HG02642 (cell line): ENCODE results near the gene ARPC1A.
"Not testable (repeated sequence)": the region's sequence is repeated elsewhere in the genome, so short reads cannot be mapped to it uniquely, and the experiment has no call there.

Source experiments
- ATAC-seq: cut with Tn5 transposase; IDR thresholded peaks from one replicate; pipeline ENCODE4 v1.9.1; 2021; ENCODE audit warnings: mild to moderate bottlenecking; ENCODE audit not compliant: unreplicated experiment, poor library complexity

ARPC1A gene

GRCh38 chr7:99325592-99326407, at the start of gene ARPC1A:
ARPC1A (plus strand) TSS chr7:99325898; CDS start chr7:99333354, 7,456 bp downstream.
- peak; percentile 90 for ATAC-seq

DNA sequence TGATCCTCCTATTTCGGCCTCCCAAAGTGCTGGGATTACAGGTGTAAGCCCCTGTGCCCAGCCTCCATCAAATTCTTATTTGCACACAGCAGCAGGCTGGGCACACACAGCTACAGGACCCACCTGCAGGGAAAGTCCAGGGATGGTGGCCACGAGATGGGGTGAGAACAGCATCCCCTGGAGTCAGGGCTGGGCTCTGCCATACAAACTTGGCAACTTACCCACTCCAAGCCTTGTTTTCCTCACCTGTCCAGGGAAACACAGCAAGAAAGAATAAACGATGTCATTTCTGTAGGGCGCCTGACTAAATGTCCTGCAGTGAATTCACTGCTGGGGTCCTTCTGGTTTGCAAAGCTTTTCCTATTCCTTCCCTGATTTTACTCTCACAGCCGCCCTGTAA, 47.5 kb upstream of the ARPC1A start:
- no peak for ATAC-seq

- not testable (repeated sequence) for ATAC-seq
Observed at GRCh38 chr7:99284165-99284564, 41.5 kb upstream of the ARPC1A start.

DNA sequence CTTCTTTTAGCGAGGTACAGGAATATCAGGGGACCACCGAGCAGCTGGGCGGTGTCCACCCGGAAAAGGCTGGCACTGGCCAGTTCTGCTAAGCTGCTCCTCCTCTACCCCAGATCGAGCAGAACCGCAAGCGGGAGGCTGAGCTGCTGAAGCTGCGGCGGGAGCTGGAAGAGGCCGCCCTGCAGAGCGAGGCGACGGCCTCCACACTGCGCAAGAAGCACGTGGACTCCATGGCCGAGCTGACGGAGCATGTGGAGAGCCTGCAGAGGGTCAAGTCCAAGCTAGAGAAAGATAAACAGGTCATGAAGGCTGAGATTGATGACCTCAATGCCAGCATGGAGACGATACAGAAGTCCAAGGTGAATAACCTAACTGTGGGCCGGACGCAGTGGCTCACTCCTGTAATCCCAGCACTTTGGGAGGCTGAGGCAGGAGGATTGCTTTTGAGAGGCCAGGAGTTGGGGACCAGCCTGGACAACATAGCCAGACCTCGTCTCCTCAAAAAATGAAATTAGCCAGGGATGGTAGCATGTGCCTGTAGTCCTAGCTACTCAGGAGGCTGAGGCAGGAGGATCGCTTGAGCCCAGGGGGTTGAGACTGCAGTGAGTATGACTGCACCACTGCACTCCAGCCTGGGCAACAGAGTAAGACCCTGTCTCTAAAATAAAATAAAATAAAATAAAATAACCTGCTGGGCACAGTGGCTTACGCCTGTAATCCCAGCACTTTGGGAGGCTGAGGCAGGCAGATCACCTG, 37.7 kb upstream of the ARPC1A start:
- ATAC-seq: no peak

GRCh38 chr7:99289185-99289584, 36.5 kb upstream of the ARPC1A start:
- no peak for ATAC-seq

DNA sequence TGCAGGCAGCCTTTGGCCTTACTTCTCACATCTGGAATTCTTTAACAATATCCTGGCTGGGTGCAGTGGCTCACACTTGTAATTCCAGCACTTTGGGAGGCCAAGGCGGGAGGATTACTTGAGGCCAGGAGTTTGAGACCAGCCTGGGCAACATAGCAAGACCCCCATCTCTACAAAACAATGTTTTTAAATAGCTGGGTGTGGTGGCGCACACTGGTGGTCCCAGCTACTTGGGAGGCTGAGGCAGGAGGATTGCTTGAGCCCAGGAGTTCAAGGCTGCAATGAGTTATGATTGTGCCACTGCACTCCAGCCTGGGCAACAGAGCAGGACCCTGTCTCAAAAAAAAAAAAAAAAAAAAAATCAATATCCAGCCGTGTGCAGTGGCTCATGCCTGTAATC, 35.5 kb upstream of the ARPC1A start:
- not testable (repeated sequence) for ATAC-seq

- ATAC-seq: no peak
Observed at GRCh38 chr7:99290980-99291607, 34.6 kb upstream of the ARPC1A start.

DNA sequence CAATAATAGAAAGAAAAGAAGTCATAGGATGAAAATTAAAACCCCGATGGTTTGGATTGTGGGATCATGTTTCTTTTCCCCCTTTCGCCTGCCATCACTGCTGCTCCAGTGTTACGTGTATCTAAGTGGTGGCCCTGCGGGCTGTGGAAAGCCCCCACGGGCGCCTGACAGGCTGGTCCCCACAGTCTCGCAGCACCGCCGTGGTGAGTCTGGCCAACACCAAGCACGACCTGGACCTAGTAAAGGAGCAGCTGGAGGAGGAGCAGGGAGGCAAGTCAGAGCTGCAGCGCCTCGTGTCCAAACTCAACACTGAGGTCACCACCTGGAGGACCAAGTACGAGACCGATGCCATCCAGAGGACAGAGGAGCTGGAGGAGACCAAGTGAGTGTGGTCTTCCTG, 33.6 kb upstream of the ARPC1A start:
- no peak for ATAC-seq

- ATAC-seq: no peak
Observed at GRCh38 chr7:99293167-99293566, 32.5 kb upstream of the ARPC1A start.

DNA sequence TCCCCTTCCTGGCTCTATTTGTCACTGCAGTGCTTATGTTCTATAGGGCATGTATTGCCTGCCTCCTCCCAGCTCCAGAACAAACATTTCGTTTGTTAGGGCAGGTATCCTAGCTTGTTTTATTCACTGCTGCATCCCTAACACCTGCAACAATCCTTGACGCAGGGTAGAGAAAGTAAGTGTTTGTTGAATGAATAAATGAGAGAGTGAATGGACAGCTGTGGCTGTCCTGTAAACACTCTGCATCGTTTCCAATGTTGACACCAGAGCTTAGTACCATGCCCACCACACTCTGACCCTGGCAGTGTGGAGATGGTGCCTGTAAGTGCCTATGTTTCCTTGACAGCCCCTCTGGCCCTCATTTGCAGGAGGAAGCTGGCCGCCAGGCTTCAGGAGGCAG, 32.0 kb upstream of the ARPC1A start:
- ATAC-seq: no peak

DNA sequence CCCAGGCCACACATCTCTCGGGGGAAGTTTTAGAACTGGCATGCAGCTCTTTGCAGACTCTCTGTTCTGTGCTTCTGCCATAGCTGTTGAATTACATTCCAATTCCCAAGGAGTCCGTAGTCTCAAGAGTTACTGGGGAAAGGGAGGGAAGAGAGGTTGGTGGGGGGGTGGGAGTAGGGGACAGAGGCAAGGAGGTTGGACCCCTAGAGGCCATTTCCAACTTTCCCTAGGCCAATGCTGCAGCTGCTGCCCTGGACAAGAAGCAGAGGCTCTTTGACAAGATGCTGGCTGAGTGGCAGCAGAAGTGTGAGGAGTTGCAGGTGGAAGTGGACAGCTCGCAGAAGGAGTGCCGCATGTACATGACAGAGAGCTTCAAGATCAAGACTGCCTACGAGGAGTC, 29.2 kb upstream of the ARPC1A start:
- no peak for ATAC-seq

DNA sequence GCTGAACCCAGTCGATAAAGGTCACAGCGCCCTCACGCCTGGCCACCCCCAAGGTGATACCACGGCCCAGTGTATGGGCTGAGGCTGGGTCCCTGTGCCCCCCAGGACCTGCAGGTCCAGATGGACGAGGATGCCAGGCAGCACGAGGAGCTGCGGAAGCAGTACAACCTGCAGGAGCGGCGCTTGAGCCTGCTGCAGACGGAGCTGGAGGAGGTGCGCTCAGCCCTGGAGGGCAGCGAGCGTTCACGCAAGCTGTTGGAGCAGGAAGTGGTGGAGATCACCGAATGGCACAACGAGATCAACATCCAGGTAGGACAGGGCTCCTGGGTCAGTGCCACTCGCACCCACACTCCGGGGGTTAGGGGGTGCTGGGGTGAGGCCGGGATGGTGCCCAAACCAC, 24.2 kb upstream of the ARPC1A start:
- no peak for ATAC-seq

GRCh38 chr7:99305473-99306260, 20.0 kb upstream of the ARPC1A start:
- ATAC-seq: no peak

DNA sequence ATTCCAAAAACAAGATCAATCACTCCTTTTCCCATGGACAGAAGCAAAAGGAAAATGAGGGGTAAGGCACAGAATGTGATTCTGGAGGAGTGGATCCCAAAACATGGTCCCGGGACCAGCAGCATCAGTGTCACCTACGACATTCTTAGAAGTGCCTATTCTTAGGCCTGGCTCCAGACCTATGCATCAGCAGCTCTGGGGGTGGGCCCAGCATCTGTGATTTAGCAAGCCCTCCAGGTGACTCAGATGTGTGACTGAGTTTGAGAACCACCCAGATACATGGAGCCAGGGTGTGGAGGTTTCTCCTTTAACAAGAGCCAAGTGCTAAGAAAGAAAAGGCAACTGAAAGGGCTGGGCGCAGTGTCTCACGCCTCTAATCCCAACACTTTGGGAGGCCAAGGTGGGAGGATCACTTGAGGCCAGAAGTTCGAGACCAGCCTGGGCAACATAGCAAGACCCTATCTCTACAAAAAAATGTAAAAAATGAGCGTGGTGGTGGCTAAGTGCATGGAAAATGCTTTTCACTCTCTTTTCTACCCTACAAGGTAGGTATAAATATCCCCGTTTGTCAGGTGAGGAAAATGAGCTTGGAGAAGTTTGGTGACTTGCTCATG, 17.1 kb upstream of the ARPC1A start:
- no peak for ATAC-seq

DNA sequence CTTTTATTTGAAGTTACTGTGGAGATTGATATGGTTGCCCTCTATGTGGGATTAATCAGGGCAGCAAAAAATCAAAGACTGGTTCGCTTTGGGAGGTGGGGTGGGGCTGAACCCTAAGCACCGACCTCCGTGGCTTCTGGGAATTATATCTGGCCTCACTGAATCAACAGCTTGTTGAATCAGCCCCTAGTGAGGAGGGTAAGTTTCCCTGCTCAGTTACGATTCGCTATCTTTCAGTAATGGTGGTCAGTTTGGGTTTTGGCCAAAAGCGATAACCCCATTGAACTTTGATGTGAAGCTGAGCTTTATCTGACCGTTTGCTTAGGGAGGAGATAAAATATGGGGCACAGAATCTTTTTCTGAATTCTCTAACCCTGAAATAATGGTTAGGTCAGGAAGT, 16.6 kb upstream of the ARPC1A start:
- no peak for ATAC-seq

DNA sequence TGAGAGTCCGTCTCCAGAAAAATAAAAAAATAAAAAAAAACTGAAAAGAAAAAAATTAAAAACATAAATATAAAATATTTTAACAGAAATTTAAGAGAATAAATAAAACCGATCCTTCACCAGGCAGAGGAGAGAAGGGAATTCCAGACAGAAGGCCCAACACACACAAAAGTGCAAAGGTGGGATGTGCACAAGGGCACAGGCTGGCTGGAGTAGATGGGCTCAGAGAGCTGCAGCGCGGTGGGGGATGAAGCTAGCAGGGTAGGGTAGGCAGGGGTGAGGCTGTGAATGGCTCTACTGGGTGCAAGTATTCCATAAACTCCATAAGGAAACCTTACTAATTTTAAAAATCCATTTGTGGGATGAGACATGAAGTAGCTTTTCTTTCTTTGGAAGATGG, 15.7 kb upstream of the ARPC1A start:
- ATAC-seq: no peak

- no peak for ATAC-seq
Observed at GRCh38 chr7:99311702-99312101, 14.0 kb upstream of the ARPC1A start.

GRCh38 chr7:99312316-99313203, 13.1 kb upstream of the ARPC1A start:
- ATAC-seq: no peak

DNA sequence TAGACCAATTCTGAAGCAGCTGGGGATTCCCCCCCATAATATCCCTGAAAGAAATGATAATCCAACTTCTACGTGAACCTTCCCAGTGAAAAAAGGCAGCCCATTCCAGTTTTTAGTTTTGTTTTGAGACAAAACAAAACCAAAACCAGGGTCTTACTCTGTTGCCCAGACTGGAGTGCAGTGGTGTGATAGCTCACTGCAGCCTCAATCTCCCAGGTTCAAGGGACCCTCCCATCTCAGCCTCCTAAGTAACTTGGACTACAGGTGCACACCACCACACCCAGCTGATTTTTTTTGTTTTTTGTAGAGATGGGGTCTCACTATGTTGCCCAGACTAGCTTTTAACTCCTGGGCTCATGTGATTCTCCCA, 12.5 kb upstream of the ARPC1A start:
- ATAC-seq: no peak
